ENCODE results near the gene MMP14. TPM values are rescaled to one million over a fixed set of nuclear protein-coding genes. Genes with fewer than 3 reads are reported as not detected.
"Not testable (repeated sequence)": the region's sequence is repeated elsewhere in the genome, so short reads cannot be mapped to it uniquely, and the experiment has no call there.

The MMP14 gene
- total RNA-seq, 1 donor from 2014 or later, result 73.3 TPM

GRCh38 chr14:22842211-22843122 is 6.1 kb downstream of the MMP14 start:
- DNase-seq, result no peak

GRCh38 chr14:22843123-22843925 is 6.9 kb downstream of the MMP14 start:
- no peak for DNase-seq

GRCh38 chr14:22844221-22845102 is 8.1 kb downstream of the MMP14 start:
- DNase-seq, result no peak

DNA sequence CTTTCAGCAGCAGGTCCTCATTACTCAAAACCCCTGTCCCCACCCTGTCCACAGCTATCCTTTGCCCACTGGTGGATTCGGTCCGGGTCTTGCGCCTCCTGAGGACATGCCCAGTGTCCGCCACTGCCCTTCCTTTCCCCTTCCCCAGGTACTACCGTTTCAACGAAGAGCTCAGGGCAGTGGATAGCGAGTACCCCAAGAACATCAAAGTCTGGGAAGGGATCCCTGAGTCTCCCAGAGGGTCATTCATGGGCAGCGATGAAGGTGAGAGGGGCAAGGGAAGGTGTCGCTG is 8.7 kb downstream of the MMP14 start:
- DNase-seq, result no peak

DNA sequence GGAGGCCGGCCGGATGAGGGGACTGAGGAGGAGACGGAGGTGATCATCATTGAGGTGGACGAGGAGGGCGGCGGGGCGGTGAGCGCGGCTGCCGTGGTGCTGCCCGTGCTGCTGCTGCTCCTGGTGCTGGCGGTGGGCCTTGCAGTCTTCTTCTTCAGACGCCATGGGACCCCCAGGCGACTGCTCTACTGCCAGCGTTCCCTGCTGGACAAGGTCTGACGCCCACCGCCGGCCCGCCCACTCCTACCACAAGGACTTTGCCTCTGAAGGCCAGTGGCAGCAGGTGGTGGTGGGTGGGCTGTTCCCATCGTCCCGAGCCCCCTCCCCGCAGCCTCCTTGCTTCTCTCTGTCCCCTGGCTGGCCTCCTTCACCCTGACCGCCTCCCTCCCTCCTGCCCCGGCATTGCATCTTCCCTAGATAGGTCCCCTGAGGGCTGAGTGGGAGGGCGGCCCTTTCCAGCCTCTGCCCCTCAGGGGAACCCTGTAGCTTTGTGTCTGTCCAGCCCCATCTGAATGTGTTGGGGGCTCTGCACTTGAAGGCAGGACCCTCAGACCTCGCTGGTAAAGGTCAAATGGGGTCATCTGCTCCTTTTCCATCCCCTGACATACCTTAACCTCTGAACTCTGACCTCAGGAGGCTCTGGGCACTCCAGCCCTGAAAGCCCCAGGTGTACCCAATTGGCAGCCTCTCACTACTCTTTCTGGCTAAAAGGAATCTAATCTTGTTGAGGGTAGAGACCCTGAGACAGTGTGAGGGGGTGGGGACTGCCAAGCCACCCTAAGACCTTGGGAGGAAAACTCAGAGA is 9.6 kb downstream of the MMP14 start:
- no peak for DNase-seq

DNA sequence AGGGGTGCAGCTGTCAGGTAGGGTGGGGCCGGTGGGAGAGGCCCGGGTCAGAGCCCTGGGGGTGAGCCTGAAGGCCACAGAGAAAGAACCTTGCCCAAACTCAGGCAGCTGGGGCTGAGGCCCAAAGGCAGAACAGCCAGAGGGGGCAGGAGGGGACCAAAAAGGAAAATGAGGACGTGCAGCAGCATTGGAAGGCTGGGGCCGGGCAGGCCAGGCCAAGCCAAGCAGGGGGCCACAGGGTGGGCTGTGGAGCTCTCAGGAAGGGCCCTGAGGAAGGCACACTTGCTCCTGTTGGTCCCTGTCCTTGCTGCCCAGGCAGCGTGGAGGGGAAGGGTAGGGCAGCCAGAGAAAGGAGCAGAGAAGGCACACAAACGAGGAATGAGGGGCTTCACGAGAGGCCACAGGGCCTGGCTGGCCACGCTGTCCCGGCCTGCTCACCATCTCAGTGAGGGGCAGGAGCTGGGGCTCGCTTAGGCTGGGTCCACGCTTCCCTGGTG is 10.5 kb downstream of the MMP14 start:
- no peak for DNase-seq

DNA sequence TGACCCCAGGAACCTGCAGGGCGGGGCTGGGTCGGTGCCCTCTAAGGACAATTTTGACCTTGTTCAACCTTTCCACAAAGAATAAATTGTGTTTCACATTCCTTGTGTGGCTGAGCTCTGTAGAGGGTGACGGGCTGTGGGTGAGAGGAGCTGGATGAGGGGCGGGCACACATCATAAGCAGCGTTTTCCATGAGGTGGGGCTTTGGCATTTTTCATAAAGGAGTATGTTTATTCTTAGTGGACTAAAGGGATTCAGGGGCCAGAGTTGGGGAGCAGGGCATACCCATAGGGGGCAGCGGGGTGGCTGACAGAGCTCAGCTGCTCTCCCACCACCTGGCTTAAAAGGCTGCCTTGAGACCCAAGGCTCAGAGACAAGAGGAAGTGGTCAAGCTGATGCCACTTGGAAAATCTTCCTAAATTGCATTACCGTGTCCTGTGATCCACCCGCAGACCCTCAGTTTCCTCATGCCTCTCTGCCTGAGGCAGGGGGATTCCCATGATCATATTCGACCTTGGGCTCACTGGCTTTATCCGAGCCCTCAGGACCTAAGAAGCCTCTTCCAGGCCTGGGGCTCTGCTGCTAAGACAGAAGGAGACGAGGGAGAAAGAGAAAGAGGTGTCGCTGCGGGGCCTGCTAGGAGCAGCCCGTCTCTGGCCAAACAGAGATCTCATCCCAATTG is 11.4 kb downstream of the MMP14 start:
- peak; percentile 45 for DNase-seq

GRCh38 chr14:22848351-22849164 is 12.2 kb downstream of the MMP14 start:
- DNase-seq, result peak; percentile 78

DNA sequence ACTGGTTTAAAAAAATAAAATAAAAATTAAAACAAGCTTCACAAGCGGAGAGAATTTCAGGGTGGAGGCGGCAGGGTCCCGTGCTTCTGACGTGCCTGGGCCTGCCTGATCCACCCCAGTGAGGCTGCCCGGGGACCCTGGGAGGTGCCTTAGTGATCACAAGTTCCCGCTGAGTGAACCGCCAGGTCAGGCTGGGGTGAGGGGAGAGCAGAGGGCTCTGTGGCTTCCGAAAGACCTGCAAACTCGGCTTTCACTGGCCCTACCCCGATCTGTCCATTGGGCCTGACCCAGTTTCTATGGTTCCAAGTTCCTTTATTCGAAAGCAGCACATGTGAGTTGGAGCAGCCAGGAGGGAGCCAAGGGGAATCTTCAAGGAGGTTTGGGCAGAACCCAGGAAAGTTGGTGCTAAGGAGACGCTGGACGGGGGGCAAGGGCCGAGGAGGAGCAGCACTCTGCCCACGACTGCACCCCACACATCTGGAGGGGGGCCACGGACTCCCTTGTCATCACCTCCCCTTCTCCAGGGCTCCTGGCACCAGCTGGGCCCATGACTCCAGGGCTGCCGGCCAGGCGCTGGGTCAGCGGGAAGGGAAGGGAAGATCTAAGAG is 12.9 kb downstream of the MMP14 start:
- no peak for DNase-seq

DNA sequence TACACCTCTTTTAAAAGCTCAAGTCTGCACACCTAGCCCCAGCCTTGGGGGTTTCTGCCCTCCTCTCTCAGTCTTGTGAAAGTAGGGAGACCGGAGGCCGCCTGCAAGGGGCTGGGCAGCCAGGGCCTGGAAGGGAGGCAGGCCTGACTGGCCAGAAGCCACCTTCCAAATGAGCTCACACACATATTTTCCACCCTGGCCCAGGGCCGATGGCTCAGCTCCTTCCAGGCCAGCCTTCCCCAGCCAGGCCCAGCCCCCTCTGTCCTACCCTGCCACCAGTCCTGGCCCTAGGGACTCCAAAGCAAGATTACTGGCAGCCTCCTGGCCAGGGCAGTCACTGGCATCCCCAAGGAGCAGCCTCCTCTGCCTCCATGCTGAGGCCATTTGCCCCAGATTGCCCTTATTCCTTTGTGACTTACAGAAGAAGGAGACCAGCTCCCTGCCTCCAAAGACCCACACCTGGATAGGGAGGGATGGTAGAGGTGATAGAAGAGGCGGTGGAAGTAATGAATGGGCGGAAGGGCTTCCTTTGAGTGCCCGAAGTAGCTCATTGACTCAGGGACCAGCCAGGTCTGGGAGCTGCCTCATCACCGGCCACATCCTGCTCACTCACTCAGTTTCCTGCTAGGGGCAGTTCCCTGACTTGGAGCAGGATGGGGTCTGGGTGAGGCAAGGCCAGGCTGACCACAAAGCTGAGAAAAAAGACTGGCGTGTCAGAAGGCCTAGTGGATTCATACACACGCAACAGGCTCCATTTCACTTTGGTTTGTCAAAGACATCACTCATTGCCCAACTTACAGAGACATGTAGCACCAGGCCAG is 14.8 kb downstream of the MMP14 start:
- DNase-seq, result peak; percentile 95

DNA sequence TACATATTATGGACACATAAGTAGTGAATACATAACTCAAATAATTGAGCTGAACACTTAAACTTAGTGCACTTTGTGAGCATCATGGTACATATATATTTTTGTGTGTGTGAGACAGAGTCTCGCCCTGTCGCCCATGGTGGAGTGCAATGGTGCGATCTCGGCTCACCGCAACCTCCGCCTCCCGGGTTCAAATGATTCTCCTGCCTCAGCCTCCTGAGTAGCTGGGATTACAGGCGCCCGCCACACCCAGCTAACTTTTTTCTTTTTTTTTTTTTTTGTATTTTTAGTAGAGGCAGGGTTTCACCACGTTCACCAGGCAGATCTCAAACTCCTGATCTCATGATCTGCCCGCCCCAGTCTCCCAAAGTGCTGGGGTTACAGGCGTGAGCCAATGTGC is 15.8 kb downstream of the MMP14 start:
- not testable (repeated sequence) for DNase-seq

GRCh38 chr14:22852599-22852939 is 16.2 kb downstream of the MMP14 start:
- no peak for DNase-seq

DNA sequence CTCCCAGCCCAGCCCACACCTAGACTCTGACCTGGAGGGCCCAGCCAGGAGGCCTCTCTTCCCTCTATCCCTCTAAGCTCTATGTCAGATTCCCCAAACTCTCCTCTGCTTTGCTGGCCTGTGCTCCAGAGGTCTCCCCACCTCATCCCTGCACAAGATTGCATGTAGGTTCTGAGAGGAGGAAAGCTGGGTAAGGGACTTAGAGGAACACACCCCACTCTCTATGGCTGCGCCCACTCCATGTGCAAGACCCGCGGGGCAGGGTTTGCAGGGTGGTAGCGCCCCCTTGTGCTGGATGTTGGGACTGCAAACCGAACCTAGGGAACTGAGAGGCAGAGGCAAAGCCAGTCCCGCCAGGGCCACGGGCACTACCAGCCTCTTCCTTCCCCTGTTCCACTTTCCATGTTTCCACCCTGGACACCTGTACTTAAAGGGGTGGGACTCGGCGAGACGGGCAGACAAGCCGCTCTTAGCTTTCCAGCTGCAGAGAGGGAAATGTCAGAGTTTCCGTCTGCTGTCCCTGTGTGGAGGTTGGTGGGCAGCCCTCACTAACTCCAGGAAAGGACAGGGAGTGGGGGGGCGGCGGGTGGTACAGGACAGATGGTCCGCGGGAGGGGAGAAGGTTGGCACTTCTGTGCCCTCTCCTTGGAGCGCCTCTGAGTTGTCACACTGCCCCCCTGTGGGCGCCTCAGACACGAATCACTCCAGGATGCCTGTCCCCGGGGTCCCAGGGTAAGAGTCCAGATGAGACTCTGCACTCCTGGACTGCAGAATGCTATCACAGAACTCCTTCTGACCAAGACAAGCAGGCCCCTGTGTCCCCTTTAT is 16.8 kb downstream of the MMP14 start:
- peak; percentile 92 for DNase-seq

GRCh38 chr14:22854296-22854695 is 17.9 kb downstream of the MMP14 start:
- DNase-seq, result not testable (repeated sequence)

GRCh38 chr14:22854963-22855724 is 18.8 kb downstream of the MMP14 start:
- DNase-seq, result no peak

GRCh38 chr14:22856428-22856827 is 20.0 kb downstream of the MMP14 start:
- DNase-seq, result no peak

DNA sequence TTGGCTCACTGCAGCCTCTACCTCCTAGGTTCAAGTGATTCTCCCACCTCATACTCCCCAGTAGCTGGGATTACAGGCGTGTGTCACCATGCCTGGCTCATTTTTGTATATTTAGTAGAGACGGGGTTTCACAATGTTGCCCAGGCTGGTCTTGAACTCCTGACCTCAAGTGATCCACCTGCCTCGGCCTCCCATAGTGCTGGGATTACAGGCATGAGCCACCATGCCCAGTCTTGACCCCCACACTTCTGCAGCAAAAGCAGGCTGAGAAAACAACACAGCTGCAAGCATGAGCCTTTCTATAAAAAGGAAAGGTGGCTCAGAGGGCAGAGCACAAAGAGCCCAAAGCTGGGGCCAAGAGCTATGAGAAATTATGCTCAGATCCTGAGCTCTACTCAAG is 24.0 kb downstream of the MMP14 start:
- not testable (repeated sequence) for DNase-seq
